GM21717 (cell line): ENCODE measurements around the gene PDZD2.

Source experiments
- ATAC-seq: cut with Tn5 transposase; IDR thresholded peaks from one replicate; pipeline ENCODE4 v1.9.1; 2021; ENCODE audit warnings: mild to moderate bottlenecking, moderate library complexity; ENCODE audit not compliant: unreplicated experiment

PDZD2 gene

GRCh38 chr5:32090026-32090754, 451.3 kb downstream of the PDZD2 start:
- ATAC-seq: no peak

GRCh38 chr5:32090755-32091128, 451.8 kb downstream of the PDZD2 start:
- ATAC-seq: no peak

GRCh38 chr5:32092938-32093812, 454.2 kb downstream of the PDZD2 start:
- ATAC-seq: peak; percentile 86

GRCh38 chr5:32094691-32095090, 455.8 kb downstream of the PDZD2 start:
- ATAC-seq: no peak

- no peak for ATAC-seq
These were observed 456.3 kb downstream of the PDZD2 start for GRCh38 chr5:32095261-32095671.

- no peak for ATAC-seq
These were observed 458.1 kb downstream of the PDZD2 start for GRCh38 chr5:32096891-32097595.

- no peak for ATAC-seq
These were observed 459.4 kb downstream of the PDZD2 start for GRCh38 chr5:32098291-32098690.

GRCh38 chr5:32098890-32099310, 460.0 kb downstream of the PDZD2 start:
- no peak for ATAC-seq

GRCh38 chr5:32099486-32100035, 460.6 kb downstream of the PDZD2 start:
- no peak for ATAC-seq

- ATAC-seq: no peak
These were observed 461.3 kb downstream of the PDZD2 start for GRCh38 chr5:32100230-32100629.

- ATAC-seq: no peak
These were observed 461.9 kb downstream of the PDZD2 start for GRCh38 chr5:32100691-32101302.

- ATAC-seq: no peak
These were observed 463.5 kb downstream of the PDZD2 start for GRCh38 chr5:32102254-32102986.

GRCh38 chr5:32103521-32103920, 464.6 kb downstream of the PDZD2 start:
- no peak for ATAC-seq

- ATAC-seq: no peak
These were observed 468.4 kb downstream of the PDZD2 start for GRCh38 chr5:32107291-32107690.

GRCh38 chr5:32108167-32108566, 469.2 kb downstream of the PDZD2 start:
- ATAC-seq: no peak

- ATAC-seq: no peak
These were observed 470.3 kb downstream of the PDZD2 start for GRCh38 chr5:32109236-32109635.

- ATAC-seq: no peak
These were observed 471.3 kb downstream of the PDZD2 start for GRCh38 chr5:32110111-32110696.

GRCh38 chr5:32115985-32116384, 477.1 kb downstream of the PDZD2 start:
- no peak for ATAC-seq

- ATAC-seq: no peak
These were observed 477.8 kb downstream of the PDZD2 start for GRCh38 chr5:32116574-32117313.
